HG02938 (cell line): ENCODE results near the gene ADCY5.
"Not testable (repeated sequence)": the region's sequence is repeated elsewhere in the genome, so short reads cannot be mapped to it uniquely, and the experiment has no call there.

Experiments
- ATAC-seq: cut with Tn5 transposase; IDR thresholded peaks from one replicate; pipeline ENCODE4 v1.9.1; 2021; ENCODE audit warnings: mild to moderate bottlenecking, moderate library complexity; ENCODE audit not compliant: unreplicated experiment

ADCY5 gene

DNA sequence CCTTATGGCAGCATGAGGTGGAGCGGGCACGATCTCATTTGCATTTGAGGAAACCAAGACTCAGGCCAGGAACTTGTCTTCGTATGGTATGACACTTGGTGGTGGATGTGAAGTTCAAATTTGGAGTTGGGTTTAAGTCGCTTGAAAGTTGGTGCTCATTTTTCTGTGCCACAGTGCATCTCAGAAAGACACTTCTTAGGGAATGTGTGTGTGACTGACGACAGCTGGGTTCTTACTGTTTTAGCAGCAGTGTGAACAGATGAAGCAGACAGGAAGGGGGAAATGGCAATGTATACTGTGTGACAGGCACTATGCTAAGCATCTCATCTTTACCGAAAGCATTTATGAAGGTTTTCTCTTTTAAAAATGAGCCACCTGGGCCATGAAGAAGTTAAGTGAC is 171.8 kb downstream of the ADCY5 start:
- ATAC-seq = no peak

DNA sequence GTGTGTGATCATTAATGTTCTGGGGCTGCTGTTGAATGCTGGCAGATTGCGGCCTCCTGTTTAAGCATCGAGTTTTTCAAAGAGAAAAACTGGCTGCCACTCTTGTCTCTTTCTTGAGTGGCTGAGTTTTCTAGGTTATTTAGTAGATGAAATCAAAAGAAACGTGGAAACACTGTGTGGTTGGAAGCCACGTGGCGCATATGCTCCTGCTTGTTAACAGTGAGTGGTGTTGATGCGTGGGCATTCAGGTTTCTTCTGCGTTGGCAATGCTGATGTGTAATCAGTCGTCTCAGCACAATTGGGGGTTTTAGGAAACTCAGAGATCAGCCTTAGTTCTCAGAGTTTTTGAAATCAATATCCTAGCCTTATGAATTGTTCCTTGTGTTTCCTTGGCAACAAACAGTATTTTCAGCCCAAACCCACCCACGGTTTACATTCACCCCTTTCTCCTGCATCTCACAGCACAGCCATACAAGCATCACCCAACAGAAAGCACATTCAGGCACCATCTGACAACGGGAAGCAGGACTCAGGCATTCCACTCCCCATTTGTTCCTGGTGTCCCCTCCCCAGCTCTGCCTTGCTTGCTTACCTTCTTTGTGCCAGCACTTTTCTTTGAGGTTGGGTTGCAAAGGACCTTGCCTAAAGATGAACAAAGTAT is 172.4 kb downstream of the ADCY5 start:
- ATAC-seq = no peak

DNA sequence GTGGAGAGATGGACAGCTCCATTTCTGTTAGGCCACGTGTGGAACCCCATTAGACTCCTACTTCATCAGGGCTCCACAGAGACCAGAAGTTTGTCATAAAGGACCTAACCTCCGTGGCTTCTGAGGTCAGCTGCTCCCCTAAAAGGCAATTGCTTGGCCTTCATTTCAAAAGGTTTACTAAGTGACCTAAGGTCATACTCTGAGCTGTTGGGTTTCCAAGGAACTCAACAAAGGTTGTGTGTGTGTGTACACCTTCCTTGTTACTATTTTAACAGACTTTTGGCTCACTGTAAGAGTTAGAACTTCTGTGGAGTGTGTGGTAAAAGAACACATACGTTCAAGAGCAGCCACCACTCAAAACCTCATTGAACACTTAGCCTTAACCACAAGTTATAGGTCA is 173.2 kb downstream of the ADCY5 start:
- no peak for ATAC-seq

DNA sequence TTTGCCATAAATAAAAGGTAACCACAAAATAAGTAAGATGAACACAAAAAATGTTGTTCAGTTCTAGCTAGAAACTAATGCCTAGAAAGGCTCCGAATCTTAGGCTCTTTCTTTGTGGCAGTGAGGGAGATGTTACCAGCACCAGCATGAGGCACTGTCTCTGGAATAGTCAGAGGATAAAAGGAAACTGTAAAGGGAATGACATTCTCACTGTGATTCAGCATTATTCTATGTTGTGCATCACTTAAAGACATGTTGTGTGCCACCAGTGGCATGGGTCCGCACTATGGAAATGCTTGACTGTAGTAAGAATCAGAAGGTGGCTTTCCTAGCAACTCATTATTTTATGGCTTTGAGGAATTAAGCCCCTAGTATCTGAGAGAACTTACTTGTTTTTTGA is 176.3 kb downstream of the ADCY5 start:
- ATAC-seq = no peak

DNA sequence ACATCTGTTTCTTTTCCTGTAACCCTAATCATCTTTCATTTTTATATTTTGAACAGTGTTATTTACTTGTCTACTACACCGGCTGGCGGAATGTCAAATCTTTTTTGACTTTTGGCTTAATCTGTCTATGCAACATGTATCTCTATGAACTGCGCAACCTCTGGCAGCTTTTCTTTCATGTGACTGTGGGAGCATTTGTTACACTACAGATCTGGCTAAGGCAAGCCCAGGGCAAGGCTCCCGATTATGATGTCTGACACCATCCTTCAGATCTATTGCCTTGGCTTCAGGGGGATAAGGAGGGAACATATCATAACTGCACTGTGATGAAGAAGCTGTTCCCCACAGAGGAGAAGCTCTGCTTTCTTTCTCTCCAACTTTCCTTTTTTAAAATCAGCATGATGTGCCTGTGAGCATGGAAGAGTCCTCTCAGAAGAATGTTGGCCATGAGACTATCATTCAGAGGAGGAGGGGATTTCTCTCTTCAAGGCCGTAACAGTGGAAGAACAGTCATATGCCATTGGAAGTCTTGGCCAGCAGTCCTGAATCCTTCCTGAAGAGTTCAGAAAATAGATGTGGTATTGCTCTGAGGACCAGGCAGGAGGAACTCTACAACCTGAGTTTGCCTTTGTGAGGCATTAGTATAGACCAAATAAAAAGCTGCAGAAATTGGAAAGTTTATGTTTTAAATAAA is 177.3 kb downstream of the ADCY5 start:
- no peak for ATAC-seq

DNA sequence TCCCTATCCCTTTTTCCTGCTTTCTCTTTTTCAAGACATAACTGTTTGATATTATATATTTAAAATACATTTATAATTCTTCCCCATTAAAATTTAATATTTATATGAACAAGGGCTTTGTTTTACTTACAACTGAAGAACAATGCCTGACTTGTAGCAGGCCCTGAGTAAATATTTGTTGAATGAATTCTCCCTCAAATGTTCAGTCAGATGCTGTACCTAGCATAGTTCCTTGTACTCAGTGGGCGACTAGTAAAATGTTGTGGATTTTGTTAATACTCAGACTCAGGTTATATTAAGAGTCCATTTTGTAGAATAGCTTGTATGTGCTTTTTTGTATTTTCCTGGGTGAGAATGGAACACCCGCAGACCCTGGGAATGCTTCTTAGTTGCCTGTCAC is 178.1 kb downstream of the ADCY5 start:
- no peak for ATAC-seq

DNA sequence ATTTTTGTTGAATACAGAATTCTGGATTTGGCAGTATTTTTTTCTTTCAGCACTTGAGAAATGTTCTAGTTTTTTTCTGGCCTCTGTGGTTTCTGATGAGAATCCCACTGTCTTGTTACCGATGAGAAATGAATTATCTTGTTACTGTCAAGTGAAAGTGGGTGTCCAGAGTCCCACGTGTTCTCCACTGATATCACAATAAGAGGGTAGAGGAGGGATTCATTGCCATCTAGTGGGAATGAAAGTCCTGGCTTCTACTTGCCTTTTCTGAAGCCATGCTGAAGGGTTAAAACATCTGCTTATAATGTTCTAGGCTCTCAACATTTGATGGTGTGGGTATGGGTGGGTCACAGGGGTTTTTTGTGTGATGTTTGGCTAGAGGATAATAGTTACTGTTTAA is 181.1 kb downstream of the ADCY5 start:
- no peak for ATAC-seq

DNA sequence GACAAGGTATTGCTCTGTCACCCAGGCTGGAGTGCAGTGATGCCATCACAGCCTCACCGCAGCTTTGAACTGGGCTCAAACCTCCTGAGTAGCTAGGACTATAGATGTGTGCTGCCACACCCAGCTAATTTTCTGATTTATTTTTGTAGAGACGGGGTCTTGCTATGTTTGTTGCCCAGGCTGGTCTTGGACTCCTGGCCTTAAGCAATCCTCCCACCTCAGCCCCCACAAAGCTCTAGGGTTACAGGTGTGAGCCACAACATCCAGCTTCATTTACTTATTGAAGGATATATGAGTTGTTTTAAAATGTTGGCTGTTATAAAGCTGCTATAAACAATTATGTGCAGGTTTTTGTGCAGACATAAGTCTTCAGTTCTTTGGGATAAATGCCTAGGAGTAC is 184.9 kb downstream of the ADCY5 start:
- ATAC-seq = no peak

DNA sequence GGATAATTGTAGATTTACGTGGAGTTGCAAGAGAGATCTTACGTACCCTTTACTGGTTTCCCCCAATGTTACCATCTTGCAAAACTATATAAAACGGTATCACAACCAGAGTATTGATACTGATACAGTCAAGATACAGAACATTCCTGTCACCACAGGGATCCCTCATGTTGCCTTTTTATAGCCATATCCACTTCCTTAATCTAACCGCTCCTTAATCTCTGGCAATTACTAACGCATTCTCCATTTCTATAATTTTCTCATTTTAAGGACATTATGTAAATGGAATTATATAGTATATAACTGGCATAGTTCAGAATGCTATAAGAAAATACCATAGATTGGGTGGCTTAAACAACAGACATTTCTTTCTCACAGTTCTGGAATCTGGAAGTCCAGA is 186.0 kb downstream of the ADCY5 start:
- ATAC-seq = no peak

DNA sequence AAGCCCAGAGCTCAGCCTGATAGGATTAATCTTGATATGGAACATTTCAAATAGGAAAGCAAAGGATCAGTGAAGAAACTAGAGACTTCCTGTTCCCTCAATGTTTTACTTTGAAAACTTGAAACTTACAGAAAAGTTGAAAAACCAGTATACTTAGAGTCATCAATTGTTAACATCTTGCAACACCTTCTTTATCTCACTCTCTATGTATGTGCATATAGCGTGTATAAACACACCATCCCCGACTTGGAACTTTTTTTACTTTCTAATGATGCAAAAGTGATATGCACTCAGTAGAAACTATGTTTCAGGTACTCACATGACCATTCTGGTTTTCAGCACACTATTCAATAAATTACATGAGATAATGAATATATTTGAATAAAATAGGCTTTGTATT is 186.7 kb downstream of the ADCY5 start:
- ATAC-seq = no peak

DNA sequence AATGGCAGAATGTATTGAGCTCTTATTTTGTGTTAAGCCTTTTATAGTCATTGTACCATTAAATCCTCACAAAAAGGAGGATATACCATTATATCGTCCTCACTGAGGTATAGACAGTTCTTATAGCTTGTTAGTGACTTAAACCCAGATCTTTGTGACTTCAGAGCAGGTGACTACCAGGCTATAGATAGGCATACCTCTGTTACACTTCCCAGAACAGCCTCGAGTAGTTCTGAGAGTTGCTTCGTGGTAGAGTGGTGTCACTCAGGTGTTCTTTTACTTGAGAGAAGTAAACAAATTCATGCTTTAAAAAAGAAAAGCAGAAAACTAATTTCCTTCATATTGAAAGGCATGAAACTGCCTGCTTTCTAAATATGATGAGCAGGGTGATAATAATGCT is 187.2 kb downstream of the ADCY5 start:
- ATAC-seq = no peak

DNA sequence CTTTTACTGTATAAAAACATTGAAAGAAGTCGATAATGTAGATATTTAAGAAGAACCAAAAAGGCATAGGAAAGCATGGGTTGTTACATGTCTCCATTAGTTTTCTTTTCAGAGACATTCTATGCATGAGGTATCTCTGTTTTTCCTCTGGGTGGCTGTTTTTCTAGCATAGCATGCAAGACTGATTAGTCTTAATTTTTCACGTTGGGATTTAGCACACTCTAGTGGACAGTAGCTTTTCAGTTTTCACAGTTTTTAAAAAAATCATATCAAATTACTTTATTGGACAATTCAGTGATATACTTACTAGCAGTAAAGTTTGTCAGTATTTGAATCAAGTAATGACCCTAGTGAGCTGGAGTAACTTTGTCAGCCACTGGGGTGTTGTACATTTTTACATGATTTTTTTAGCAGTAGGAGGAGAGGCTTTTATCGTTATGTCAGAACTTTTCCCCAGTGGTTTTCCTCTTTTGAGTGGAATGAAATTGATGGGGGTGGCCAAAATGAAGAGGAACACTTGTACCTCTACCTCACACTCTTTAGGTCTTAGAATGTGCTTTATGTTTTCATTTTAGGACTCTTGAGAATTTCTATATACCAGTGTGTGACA is 190.0 kb downstream of the ADCY5 start:
- ATAC-seq = no peak

DNA sequence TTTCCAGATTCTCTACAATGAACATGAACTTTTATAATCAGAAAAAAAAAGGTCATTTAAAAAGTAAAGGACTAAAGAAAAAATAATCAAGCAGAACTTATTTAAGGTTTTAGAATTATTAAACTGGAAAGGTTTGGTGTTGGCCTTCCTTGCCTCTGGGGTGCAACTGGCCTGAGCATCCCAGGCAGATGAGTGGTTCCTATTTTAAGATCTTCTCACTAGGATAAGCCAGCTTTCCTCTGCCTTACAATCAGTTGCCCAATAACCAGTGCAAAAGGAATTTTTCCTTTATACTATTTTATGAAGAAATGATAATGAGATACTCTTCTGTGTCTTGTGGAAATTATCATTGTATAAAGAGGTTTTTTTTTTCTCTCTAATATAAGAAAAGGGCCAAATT is 190.5 kb downstream of the ADCY5 start:
- no peak for ATAC-seq

DNA sequence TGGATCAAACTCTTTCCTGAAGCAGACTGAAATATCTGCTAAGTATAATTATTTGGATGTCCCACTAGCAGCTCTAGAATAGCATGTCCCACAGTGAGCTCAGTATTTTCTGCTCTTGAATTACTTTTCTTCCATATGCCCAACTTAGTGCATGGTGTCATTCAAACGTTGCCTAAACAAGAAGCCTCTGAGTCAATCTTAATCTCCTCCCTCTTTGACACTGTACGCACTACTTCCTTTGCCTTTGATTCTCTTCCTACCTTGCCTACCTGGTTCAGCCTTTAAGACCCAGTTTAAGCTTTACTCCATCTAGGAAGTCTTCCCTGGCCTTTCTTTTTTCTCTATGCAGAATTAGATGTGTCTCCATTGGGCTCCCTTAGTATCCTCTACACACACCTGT is 192.6 kb downstream of the ADCY5 start:
- ATAC-seq = no peak

DNA sequence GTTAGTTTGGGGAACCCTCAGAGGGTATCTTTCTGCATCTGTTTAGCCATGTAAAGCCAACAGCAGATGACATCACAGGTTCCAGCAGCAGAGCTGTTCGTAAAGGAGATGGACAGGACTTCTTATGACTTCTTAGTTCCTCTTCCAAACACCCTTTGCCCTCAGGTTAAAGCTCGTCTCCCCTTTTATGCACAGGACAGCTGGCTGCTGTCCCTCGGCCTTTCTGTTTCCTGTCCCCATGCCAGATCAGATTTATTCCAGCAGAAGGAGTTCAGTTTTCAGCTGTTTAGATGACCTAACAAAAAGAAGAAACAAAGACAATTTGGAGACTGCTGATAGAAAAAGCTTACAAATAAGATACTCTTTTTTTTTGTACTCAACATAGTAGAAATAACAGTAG is 202.0 kb downstream of the ADCY5 start:
- ATAC-seq = no peak

DNA sequence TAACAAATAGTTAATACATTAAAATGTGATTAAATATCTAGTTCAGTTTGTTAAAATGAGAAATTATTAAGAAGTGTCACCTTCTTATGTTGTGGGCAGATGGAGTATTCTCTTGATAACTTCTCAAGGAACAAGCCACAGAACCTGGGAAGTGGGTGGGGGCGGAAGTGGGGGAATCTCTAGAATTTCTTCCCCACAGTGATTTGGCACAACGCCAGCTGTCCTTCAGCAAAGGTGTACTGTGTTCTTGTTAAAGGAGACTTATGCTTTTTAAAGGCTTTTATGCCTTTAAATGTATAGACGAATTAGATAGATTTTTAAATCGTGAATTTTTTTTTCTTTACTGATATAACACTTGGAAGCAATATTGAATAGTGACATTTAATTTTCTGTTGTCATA is 204.8 kb downstream of the ADCY5 start:
- no peak for ATAC-seq

DNA sequence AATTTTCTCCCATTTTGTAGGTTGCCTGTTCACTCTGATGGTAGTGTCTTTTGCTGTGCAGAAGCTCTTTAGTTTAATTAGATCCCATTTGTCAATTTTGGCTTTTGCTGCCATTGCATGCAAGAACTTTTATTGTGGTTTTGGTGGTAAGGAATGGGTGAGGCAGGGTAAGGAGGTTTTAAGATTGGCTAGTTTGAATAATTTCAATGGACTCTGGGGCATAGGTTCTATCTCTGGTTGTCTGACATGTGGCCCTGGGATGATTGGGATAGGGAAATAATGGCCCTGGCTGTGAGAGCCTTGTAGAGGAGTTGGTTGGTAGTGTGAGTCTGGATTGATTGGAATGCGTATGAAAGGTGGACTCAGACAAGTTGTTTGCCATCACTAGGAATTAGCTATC is 209.1 kb downstream of the ADCY5 start:
- no peak for ATAC-seq

DNA sequence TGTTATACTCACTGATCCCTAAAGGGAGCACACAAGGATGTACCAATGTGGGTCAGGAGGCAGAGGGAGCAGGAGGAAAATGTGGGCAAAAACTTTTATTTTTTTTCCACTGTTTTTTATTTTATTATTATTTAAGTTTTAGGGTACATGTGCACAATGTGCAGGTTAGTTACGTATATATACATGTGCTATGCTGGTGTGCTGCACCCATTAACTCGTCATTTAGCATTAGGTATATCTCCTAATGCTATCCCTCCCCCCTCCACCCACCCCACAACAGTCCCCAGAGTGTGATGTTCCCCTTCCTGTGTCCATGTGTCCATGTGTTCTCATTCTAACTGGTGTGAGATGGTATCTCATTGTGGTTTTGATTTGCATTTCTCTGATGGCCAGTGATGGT is 209.7 kb downstream of the ADCY5 start:
- ATAC-seq = not testable (repeated sequence)

DNA sequence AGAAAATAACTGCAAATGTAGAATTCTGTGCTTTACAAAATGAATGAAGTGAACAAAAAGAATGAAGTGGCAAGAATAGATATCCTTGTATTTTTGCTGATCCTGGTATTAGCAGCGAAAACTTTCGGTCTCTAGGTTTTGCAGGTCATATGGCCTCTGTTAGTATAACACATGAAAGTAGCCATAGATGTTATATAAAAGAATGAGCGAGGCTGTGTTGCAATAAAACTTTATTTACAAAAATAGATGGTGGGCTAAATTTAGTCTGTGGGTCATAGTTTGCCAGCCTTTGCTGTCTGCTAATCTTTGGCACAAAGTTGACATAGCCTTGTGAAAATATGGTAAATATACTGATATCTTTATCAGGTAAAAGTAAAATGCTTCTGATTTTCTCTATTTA is 212.0 kb downstream of the ADCY5 start:
- ATAC-seq = no peak
